CD14-positive monocyte (primary cell): ENCODE data around the gene STX18. TPM values are rescaled to one million over a fixed set of nuclear protein-coding genes. Genes with fewer than 3 reads are reported as not detected.

Experiments used
- DNase-seq, 3 donors: peaks; one replicate each; pipeline ENCODE4 v3.0.0-alpha.2; 2011 to 2022
- H2AFZ ChIP-seq: 2 replicates; pipeline ENCODE4 v1.6.0; 2012; ENCODE audit warnings: mild to moderate bottlenecking, low read depth, low read length, inconsistent platforms; ENCODE audit not compliant: insufficient read depth, poor library complexity, severe bottlenecking
- H3K27ac ChIP-seq, 2 donors: 1 replicate in 1 of 2; 2 replicates in 1 of 2; pipeline ENCODE4 v1.5.1; 2012 to 2013; ENCODE audit warnings: low read length in 2 of 2, control low read depth in 1 of 2, inconsistent platforms in 1 of 2, low read depth in 1 of 2, mild to moderate bottlenecking in 1 of 2
- H3K27me3 ChIP-seq, 2 donors: one replicate each; pipeline versions ENCODE4 v1.6.0 to v1.6.1; 2011 to 2013; ENCODE audit warnings: low read length in 2 of 2; ENCODE audit not compliant: control insufficient read depth in 2 of 2, insufficient read depth in 2 of 2
- H3K36me3 ChIP-seq, 2 donors: replicated peaks in 1 of 2; 1 replicate in 1 of 2; 2 replicates in 1 of 2; pipeline versions ENCODE4 v1.5.1 to v1.6.1; 2012 to 2013; ENCODE audit warnings: low read length in 2 of 2, control low read depth in 1 of 2, inconsistent platforms in 1 of 2, mild to moderate bottlenecking in 1 of 2; ENCODE audit not compliant: insufficient read depth in 2 of 2, control insufficient read depth in 1 of 2
- H3K4me1 ChIP-seq, 2 donors: 1 replicate in 1 of 2; 2 replicates in 1 of 2; pipeline versions ENCODE4 v1.5.1 to v1.6.1; 2012 to 2013; ENCODE audit warnings: low read length in 2 of 2, control low read depth in 1 of 2, inconsistent platforms in 1 of 2, mild to moderate bottlenecking in 1 of 2, moderate library complexity in 1 of 2; ENCODE audit not compliant: insufficient read depth in 2 of 2, control insufficient read depth in 1 of 2
- H3K4me2 ChIP-seq: replicated peaks from 2 replicates; pipeline ENCODE3; 2012; ENCODE audit warnings: low read length, moderate library complexity, mild to moderate bottlenecking; ENCODE audit not compliant: poor library complexity, severe bottlenecking; ENCODE audit errors: extremely low read depth
- H3K4me3 ChIP-seq, 3 experiments: fragments of 200-600 bp in 1 of 3; sonication (generic) in 1 of 3; replicated peaks in 1 of 3; 1 replicate in 2 of 3; 2 replicates in 1 of 3; pipeline ENCODE4 v1.5.1; 2011 to 2013; ENCODE audit warnings: low read length in 3 of 3, mild to moderate bottlenecking in 3 of 3, control low read depth in 2 of 3, low read depth in 2 of 3, inconsistent platforms in 1 of 3, moderate library complexity in 1 of 3
- H3K79me2 ChIP-seq: 2 replicates; pipeline ENCODE4 v1.6.0; 2012; ENCODE audit warnings: mild to moderate bottlenecking, control low read depth, inconsistent platforms, low read length, moderate library complexity; ENCODE audit not compliant: insufficient read depth
- H3K9ac ChIP-seq: 2 replicates; pipeline ENCODE4 v1.6.0; 2017; ENCODE audit warnings: low read length, mild to moderate bottlenecking; ENCODE audit not compliant: insufficient read depth, poor library complexity, severe bottlenecking
- H3K9me3 ChIP-seq, 2 donors: replicated peaks in 1 of 2; 1 replicate in 1 of 2; 2 replicates in 1 of 2; pipeline versions ENCODE4 v1.5.1 to v1.6.1; 2012 to 2013; ENCODE audit warnings: low read length in 2 of 2, control low read depth in 1 of 2; ENCODE audit not compliant: control insufficient read depth in 1 of 2, insufficient read depth in 1 of 2
- H4K20me1 ChIP-seq: 2 replicates; pipeline ENCODE4 v1.6.0; 2012; ENCODE audit warnings: mild to moderate bottlenecking, low read length, control low read depth, moderate library complexity; ENCODE audit not compliant: insufficient read depth
- H3K27ac Mint-ChIP-seq, 7 donors: one replicate each; pipeline ENCODE4 v1.8.0; 2020; ENCODE audit warnings: mild to moderate bottlenecking in 7 of 7, mixed read lengths in 7 of 7, moderate library complexity in 6 of 7, inconsistent platforms in 2 of 7
- H3K27me3 Mint-ChIP-seq, 3 donors: one replicate each; pipeline ENCODE4 v1.8.0; 2021 to 2022; ENCODE audit warnings: low read depth in 3 of 3, mild to moderate bottlenecking in 3 of 3, mixed read lengths in 3 of 3, moderate library complexity in 3 of 3, inconsistent platforms in 1 of 3
- H3K36me3 Mint-ChIP-seq, 2 donors: one replicate each; pipeline ENCODE4 v1.8.0; 2020; ENCODE audit warnings: mixed read lengths in 2 of 2, inconsistent platforms in 1 of 2, mild to moderate bottlenecking in 1 of 2
- H3K4me1 Mint-ChIP-seq: one replicate; pipeline ENCODE4 v1.8.0; 2020; ENCODE audit warnings: mild to moderate bottlenecking, mixed read lengths
- H3K4me3 Mint-ChIP-seq, 2 donors: one replicate each; pipeline ENCODE4 v1.8.0; 2020; ENCODE audit warnings: mild to moderate bottlenecking in 2 of 2, mixed read lengths in 2 of 2, moderate library complexity in 1 of 2
- H3K9me3 Mint-ChIP-seq, 7 donors: one replicate each; pipeline ENCODE4 v1.8.0; 2020 to 2022; ENCODE audit warnings: mixed read lengths in 7 of 7, mild to moderate bottlenecking in 6 of 7, moderate library complexity in 6 of 7, inconsistent platforms in 2 of 7
- WGBS: methylation state at CpG from one replicate; pipeline ENCODE4 v1.1.5; 2013; ENCODE audit warnings: missing lambda C conversion rate; ENCODE audit not compliant: insufficient coverage; 5-methylcytosine and 5-hydroxymethylcytosine counted together
- intact Hi-C, 2 donors: fragments of 100-400 bp; cut with micrococcal nuclease; formaldehyde crosslinking; loops; one replicate each; pipeline versions ENCODE4 v1.15.0 to v1.15.1; 2023
- polyA plus RNA-seq, 3 donors: library from polyadenylated mRNA; depleted of rRNA in 1 of 3; unstranded in 2 of 3; stranded (reverse) in 1 of 3; fragments of 300-500 nt in 2 of 3; fragments of >200 nt in 1 of 3; fragmentation: Illumina TruSeq in 2 of 3; gene quantifications; 1 replicate in 2 of 3; 2 replicates in 1 of 3; pipeline ENCODE4 v1.2.3, GENCODE V29; 2012 to 2021
- TF ChIP-seq, protein P1 (sequence below): fragments of 200-600 bp; IDR thresholded peaks from one replicate; pipeline ENCODE4 v1.8.0; 2022; ENCODE audit warnings: antibody characterized with exemption, mild to moderate bottlenecking

Gene STX18
- polyA plus RNA-seq, 3 donors, result 19.0 to 24.1 (median 19.6) TPM

DNA sequence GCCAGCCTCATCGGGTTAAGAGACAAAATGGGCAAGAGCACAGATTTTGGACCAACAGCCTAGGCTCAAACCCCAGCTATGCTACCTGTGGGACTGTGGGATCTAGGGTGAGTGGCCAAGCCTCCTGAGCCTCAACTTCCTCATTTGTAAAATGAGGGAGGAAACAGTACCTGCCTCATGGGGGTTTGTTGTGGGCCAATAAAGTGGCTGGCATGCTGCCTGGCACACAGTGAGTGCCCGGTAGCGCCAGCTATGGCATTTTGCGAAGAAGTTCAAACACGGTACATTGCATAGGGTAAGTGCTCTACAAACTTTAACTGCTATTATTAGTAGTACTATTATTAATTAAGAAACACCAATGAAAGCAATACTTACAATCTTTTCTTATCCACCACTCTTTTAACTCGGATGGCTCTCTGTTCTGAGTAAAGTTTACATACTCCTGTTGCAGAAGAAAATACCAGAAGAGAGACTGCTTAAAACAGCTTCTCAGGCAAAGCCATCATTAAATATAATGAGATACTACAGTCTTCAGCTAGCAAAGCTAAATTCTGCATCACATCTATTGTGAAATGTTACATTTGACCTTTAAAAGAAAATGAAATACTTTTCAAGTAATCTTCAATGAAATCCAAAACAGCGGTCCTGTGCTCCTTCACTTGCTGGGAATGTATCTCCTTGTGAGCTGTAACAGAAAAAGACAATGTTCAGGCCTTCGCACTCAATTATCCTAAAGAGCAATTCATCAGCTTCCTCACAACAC is 84.9 kb downstream of the STX18 start:
- Histone ChIP-seq H3K79me2 (no peaks in the 10 kb centered on the region), H3K4me3 (no peak overlapping the region), H2AFZ (no peak overlapping the region), H3K27me3 (no peaks in the 10 kb centered on the region), H3K9me3 (no peaks in the 10 kb centered on the region), H4K20me1 (no peaks in the 10 kb centered on the region), H3K9ac (no peak overlapping the region), H3K27ac (no peak overlapping the region), H3K4me2 (no peak overlapping the region), H3K4me1 (no peaks in the 10 kb centered on the region), H3K36me3 (peaks cover 68 to 92% of the 10 kb centered on the region in 2 donors)
- TF ChIP-seq, protein P1, sequence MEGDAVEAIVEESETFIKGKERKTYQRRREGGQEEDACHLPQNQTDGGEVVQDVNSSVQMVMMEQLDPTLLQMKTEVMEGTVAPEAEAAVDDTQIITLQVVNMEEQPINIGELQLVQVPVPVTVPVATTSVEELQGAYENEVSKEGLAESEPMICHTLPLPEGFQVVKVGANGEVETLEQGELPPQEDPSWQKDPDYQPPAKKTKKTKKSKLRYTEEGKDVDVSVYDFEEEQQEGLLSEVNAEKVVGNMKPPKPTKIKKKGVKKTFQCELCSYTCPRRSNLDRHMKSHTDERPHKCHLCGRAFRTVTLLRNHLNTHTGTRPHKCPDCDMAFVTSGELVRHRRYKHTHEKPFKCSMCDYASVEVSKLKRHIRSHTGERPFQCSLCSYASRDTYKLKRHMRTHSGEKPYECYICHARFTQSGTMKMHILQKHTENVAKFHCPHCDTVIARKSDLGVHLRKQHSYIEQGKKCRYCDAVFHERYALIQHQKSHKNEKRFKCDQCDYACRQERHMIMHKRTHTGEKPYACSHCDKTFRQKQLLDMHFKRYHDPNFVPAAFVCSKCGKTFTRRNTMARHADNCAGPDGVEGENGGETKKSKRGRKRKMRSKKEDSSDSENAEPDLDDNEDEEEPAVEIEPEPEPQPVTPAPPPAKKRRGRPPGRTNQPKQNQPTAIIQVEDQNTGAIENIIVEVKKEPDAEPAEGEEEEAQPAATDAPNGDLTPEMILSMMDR, result no peak
- intact Hi-C loops, result no loop called here
- Mint-ChIP-seq H3K4me3 (no peak overlapping the region), H3K27me3 (no peaks in the 10 kb centered on the region), H3K27ac (no peak overlapping the region), H3K4me1 (no peaks in the 10 kb centered on the region), H3K9me3 (no peaks in the 10 kb centered on the region), H3K36me3 (peaks cover 75 to 80% of the 10 kb centered on the region in 2 donors)
- WGBS, result 100% methylated on average over 1 of the region's 8 CpGs
- DNase-seq, result no peak

DNA sequence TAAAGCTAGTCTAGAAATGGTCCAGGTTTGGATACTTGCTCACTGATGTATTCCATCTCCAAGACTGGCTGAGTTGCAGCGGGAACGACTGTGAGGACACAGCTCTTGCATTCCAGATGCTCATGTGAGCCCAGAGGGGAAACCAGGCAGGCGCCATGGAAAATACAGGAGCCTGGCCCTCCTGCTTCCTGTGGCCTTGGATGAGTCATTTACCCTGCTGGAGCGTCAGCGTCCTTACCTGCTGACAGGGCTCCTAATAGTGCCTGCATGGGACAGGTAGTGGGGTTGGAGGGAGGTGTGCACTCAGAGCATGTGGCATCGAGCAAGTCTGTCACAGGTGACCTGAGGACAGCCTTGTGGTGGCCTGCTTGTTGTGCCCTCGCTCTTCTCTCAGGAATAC is 85.5 kb downstream of the STX18 start:
- Mint-ChIP-seq H3K4me1 (no peaks in the 10 kb centered on the region), H3K27me3 (no peaks in the 10 kb centered on the region), H3K27ac (no peak overlapping the region), H3K9me3 (no peaks in the 10 kb centered on the region), H3K4me3 (no peak overlapping the region), H3K36me3 (peaks cover 79 to 83% of the 10 kb centered on the region in 2 donors)
- peaks cover 68 to 95% of the 10 kb centered on the region in 2 donors for H3K36me3 ChIP-seq
- H2AFZ ChIP-seq, result no peak overlapping the region
- H4K20me1 ChIP-seq, result no peaks in the 10 kb centered on the region
- H3K4me2 ChIP-seq, result no peak overlapping the region
- no peaks in the 10 kb centered on the region for H3K27me3 ChIP-seq
- no peaks in the 10 kb centered on the region for H3K4me1 ChIP-seq
- no peak overlapping the region for H3K9ac ChIP-seq
- no peak for DNase-seq
- intact Hi-C loops, result no loop called here
- TF ChIP-seq, protein P1, result no peak
- H3K9me3 ChIP-seq, result no peaks in the 10 kb centered on the region
- no peak overlapping the region for H3K4me3 ChIP-seq
- no peaks in the 10 kb centered on the region for H3K79me2 ChIP-seq
- WGBS, result 93% methylated on average over 7 of the region's 7 CpGs
- no peak overlapping the region for H3K27ac ChIP-seq
